TTC549 (cell line): ENCODE data around the gene PTTG1.
"Not testable (repeated sequence)": the region's sequence is repeated elsewhere in the genome, so short reads cannot be mapped to it uniquely, and the experiment has no call there.

Source experiments
- FAIRE-seq: peaks from 2 replicates; lab custom pipeline; 2012; peaks lifted over from hg19 to GRCh38; lab: Jason Lieb, UNC

Gene PTTG1

DNA sequence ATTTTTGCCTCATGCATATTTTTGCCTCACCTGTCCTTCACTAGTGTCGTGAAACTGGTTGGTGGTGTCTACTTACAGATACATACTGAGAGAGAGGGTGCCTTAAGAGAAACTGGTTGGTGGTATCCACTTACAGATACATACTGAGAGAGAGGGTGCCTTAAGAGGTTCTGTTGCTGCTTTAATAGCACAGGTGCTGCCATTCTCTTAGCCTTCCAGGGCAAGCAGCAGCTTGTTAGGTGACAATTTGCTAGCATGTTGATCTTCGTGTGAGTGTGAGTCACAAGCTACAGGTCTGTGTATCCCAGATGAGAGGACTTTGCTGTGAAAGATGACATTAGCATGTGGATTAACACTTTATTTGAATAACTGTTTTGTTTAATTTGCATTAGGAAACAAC is 1.4 kb downstream of the PTTG1 start:
- FAIRE-seq: no peak

DNA sequence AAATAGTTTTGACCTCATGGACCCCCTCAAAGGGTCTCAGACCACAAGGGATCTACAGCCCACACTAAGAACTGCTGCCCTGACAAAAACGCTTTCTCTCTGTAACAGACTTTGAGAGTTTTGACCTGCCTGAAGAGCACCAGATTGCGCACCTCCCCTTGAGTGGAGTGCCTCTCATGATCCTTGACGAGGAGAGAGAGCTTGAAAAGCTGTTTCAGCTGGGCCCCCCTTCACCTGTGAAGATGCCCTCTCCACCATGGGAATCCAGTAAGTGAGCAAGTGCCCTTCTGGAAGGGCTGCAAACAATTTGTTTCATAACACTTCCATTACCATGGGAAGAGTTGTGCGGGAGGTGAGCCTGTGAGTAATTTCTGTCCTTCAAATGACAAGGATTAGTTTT is 6.0 kb downstream of the PTTG1 start:
- FAIRE-seq: no peak

GRCh38 chr5:160432196-160432595 is 10.5 kb downstream of the PTTG1 start:
- no peak for FAIRE-seq

DNA sequence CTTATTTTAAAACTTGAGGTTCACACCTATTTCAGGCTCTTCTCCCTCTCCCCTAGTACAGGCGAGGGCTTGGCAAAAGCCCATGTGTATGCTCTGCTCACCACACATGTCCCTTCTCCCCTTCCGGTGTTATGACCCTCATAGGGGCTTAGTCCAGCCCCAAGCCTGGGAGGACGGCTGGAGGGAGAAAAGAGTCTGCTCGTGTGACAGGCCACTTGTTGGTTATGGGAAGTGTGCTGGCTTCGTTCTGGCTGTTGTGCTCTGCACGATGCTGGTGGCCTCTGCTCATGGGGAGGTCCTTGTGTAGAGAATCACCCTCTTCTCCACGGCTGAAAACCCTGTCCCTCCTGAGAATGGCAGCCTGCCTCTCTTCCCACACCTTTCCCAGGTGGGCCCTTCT is 11.1 kb downstream of the PTTG1 start:
- FAIRE-seq: no peak

DNA sequence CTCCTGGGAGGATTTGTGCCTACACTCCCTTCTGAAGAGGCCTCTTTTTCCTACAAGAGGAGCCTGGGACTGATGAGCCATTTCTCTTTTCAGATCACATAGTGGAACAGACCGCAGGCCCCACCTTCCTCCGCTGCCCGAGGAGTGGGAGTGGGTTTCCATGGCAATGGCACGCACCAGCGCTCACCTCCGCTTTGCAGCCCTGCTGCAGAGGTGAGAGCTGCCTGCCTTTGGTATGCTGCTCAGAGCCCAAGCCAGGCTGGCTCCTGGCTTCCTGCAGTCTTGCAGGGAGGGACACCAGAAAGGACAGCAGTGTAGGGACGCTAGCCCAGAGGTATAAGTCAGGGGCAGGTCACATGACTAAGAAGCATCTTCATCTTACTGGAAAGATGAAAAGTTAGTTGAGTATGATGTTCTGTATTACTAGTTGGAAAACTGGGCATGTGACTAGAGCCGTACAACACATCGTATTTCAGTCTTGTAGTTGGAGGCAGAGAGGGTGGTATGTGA is 12.4 kb downstream of the PTTG1 start:
- no peak for FAIRE-seq

DNA sequence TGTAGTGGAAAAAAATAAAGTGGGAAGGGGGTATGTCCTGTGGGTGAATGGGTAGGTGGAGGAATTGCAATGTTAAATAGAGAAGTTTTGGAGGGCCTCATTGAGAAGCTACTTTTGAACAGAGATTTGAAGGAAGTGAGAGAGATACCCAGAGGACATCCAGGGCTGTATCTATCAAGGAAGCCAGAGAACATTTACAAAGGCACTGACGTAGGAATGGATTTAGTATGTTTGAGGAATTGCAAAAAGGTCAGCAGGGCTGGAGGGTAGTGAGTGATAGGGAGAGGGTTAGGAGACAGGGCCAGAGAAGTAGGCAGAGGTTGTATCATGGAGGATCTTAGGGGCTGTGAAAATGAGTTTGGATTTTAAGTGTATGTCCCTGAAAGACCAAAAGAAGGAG is 13.9 kb downstream of the PTTG1 start:
- FAIRE-seq: no peak

- no peak for FAIRE-seq
Measured at GRCh38 chr5:160436017-160436416, 14.4 kb downstream of the PTTG1 start.

DNA sequence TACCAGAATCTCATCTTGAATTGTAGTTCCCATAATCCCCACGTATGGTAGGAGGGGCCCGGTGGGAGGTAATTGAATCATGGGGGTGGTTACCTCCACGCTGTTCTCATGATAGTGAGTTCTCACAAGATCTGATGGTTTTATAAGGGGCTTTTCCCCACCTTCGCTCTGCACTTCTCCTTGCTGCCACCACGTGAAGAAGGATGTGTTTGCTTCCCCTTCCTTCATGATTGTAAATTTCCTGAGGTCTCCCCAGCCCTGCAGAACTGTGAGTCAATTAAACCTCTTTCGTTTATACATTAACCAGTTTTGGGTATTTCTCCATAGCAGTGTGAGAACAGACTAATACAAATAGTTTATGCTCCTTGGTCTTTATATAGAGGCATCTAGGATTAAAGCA is 15.0 kb downstream of the PTTG1 start:
- not testable (repeated sequence) for FAIRE-seq

- FAIRE-seq: no peak
Measured at GRCh38 chr5:160437271-160437670, 15.6 kb downstream of the PTTG1 start.

DNA sequence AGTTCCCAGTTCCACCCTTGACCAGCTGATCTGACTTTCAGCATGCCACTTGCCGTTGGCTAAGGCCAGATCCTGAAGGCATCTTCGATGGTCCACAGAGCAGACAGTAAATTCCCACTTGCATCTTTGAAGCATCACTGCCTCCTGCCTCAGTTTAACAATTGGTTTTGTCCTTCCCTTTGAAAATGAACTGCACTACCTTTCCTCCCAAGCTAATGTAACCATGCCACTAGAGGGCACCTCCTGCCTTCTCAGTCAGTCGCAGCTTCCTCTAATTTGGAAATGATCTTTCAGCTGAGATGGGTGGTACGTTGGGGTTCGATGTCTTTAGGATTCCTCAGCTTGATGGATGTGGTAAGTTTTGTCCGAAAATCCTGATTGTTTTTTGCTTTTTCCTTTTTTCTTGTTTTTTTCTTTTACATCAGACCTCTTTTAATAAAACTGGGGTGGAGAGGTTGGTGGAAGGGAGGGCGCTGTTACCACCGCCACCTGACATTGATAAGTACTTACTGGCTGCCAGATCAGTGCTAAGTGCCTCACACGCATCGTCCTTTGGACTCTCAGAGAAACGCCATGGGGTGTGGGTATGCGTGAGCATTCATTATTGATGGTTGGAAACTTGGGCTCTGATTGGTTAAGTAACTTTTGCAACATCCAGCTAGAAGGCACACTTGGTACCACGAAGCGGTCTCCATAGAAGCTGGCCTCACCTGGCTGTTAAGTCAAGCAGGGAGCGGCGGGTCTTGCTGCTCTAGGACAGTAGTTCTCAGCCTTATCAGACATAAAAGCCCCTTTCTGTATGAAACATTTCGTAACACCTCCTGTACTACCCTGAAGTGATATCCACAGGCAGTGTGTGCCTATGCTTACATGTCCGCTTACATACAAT is 16.9 kb downstream of the PTTG1 start:
- no peak for FAIRE-seq

GRCh38 chr5:160439205-160439600 is 17.5 kb downstream of the PTTG1 start:
- FAIRE-seq: peak; percentile 3

- FAIRE-seq: no peak
Measured at GRCh38 chr5:160441311-160441781, 19.7 kb downstream of the PTTG1 start.

DNA sequence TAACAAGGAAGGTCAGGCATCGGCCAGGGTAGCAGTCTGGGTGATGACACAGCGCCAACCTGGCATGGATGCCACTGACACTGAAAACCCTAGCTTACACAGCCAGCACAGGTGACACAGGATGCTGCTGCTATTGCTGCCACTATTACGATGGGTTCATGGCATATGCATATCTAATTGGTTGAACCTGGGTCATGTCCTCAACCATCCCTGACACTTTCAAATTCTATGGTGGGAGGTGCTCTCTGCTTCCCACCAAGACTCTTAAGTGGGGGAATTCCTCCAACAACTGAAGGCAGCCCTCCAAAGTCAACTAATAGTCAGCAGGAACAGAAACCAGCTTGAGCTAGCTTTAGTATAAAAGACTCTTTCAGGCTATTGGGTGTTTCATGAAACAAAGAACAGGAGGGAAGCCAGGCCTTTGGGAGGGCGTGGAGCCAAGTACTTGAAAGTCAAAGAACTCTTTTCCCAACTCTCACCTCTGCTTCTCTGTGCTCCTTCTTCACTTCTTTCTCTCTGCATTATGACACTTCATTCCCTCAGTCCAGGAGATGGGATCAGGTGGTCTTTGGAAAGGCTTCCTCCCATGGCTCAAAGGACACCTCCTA is 21.3 kb downstream of the PTTG1 start:
- FAIRE-seq: no peak

DNA sequence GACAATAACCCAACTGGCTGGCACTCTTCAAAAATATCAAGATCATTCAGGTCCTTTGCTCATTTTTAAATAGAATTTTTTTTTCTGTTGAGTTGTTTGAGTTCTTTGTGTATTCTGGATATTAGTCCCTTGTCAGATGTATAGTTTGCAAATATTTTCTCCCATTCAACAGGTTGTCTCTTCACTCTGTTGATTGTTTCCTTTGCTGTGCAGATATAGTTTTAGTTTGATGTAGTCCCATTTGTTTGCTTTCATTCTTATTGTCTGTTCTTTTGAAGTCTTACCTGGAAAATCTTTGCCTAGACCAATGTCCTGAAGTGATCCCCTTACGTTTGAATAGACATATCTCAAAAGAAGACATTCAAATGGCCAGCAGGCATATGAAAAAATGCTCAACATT is 22.8 kb downstream of the PTTG1 start:
- FAIRE-seq: no peak

GRCh38 chr5:160445132-160445531 is 23.5 kb downstream of the PTTG1 start:
- FAIRE-seq: no peak

DNA sequence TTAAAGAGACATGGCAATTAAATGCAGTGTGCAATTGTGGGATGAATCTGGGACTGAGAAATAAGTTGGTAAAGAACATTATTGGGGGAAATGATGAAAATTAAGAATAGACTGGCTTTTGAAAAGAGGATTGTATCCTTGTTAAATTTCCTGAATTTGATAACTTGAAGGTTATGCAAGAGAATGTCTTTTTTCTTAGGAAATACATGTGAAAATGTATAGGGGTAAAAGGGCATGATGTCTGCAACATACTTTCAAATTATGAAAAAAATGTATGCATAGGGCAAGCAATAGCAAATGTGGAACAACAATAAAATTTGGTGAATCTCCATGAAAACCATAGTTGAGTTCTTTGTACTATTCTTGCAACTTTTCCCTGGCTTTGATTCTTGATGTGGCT is 24.1 kb downstream of the PTTG1 start:
- no peak for FAIRE-seq

DNA sequence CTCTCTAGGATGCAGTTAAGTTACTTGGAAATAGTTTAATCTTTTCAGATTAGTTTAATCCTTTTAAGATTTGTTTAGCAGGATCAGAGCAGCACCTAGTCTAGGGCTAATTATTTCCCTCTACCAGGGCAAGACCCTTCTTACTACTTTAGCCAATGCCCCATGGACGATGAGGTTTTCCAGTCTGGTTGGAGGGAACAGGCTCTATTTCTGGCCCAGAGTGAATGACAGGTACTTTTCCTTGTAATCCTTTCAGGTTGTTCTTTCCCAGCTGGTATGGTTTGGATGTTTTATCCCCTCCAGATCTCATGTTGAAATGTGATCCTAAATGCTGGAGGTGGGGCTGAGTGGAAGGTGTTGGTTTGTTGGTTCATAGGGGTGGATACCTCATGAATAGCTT is 27.2 kb downstream of the PTTG1 start:
- FAIRE-seq: no peak

- FAIRE-seq: no peak
Measured at GRCh38 chr5:160449458-160449857, 27.8 kb downstream of the PTTG1 start.

DNA sequence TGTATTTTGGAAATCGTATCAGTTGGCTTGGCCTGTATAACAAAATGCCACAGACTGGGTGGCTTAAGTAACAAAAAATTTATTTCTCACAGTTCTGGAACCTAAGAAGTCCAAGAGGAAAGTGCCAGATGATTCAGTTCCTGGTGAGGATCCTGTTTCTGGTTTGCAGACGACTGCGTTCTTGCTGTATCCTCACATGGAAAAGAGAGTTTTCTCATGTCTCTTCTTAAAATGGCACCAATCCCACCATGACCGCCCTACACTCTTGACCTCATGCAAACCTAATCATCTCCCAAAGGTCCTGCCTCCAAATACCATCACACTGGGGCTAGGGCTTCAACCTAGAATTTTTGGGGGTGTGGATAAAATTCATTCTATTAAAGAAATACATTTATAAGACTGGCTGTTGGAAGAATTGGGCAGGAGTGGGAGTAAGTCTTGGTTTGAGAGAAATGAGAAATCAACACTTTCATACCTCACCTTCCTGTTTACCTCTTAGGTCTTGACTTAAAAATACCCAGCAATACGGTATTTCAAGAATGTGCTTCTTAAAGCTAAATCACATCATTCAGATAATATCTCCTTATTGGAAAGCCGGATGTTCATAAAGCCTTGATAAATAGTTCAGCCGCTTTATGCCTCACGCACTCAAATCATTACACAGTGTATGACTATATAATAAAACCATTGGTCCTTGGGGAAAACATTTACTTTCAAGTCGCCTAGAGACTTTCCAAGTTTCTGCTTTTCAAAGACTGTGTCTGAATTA is 28.7 kb downstream of the PTTG1 start:
- FAIRE-seq: no peak

- no peak for FAIRE-seq
Measured at GRCh38 chr5:160451281-160451680, 29.6 kb downstream of the PTTG1 start.

- FAIRE-seq: no peak
Measured at GRCh38 chr5:160452036-160452435, 30.4 kb downstream of the PTTG1 start.

GRCh38 chr5:160452795-160453194 is 31.1 kb downstream of the PTTG1 start:
- FAIRE-seq: no peak

DNA sequence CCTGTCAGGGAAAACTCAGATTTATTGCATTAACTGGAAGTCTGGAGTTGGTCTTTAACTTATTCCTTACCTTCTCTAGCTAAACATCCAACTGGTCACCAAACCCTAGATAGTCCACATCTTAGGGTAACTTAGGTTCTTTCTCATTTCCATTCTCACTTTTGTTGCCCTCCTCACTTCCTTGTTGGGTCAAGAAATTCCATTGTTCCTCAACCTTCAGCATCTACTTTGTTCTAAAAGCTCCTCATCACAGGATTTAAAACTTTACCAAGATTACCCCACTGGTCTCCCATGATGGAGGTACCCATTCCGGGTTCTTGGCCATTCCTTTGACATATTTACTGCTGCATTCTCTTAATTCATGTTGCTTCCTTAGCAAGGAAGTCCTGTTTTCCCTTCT is 32.1 kb downstream of the PTTG1 start:
- FAIRE-seq: no peak
